CD4-positive, alpha-beta T cell treated with Interleukin-12 subunit alpha and Interleukin-12 subunit beta, for 1 hour (primary cell): ENCODE data around the gene ST6GALNAC6.
A peak's percentile ranks its signal among the peaks of the same experiment; 100 is the strongest.
"Not testable (repeated sequence)": the region's sequence is repeated elsewhere in the genome, so short reads cannot be mapped to it uniquely, and the experiment has no call there.

Source experiments
- DNase-seq: peaks from one replicate; pipeline ENCODE4 v3.0.0-alpha.2; 2020

ST6GALNAC6 gene

GRCh38 chr9:127870887-127871286, 28.5 kb downstream of the ST6GALNAC6 start:
- DNase-seq = no peak

DNA sequence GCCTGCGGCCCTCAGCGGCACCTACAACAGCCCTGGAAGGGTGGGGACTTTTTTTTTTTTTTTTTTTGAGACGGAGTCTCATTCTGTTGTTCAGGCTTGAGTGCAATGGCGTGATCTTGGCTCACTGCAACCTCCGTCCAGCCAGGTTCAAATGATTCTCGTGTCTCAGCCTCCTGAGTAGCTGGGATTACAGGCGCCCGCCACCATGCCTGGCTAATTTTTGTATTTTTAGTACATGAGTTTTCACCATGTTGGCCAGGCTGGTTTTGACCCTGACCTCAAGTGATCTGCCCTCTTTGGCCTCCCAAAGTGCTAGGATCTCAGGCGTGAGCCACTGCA, 29.3 kb downstream of the ST6GALNAC6 start:
- DNase-seq = not testable (repeated sequence)

GRCh38 chr9:127869310-127870152, 29.9 kb downstream of the ST6GALNAC6 start:
- DNase-seq = peak; percentile 81

GRCh38 chr9:127868278-127868902, 31.0 kb downstream of the ST6GALNAC6 start:
- no peak for DNase-seq

DNA sequence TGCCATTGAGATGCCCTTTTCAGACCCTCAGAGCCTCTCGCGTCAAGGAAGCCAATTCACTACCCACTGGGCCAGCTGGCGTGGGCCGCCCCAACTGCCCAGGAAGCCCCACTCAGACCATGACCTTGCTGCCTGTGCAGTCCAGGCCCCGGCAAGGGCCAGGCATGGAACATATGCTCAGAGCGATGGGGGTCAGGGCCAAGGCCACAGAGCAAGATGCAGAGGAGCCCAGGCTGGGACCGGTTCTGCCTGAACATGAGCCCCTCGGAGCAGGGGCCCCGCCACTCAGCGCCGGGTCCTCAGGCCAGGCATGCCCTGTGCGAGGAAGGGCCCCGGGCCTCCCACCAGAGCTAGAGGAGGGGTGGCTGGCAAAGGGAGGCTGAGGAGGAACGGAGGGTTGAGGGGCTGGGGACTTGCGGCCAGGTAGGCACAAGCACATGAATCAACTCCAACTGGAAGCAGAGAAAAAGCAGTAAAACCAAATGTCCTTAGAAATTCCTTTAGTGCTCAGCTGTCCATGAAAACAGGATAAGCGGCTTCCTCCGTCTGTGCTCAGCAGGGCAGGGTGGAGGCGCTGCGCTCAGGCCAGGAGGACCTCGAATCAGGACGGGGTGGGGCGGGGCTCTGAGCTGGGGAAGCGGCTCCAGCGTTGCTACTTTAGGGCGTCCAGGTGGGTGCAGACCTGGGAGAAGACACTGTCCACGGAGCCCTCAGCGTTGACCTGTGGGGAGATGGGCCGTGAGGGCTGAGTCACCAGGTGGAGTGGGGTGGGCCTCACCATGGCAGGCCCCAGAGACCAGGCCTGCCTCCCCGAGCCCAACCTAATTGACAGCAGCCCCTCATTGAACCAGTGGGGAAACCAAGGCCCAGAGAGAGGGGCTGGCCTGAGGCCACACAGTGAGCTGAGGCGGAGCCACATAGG, 31.8 kb downstream of the ST6GALNAC6 start:
- no peak for DNase-seq

- no peak for DNase-seq
Observed at GRCh38 chr9:127866535-127866934, 32.9 kb downstream of the ST6GALNAC6 start.

GRCh38 chr9:127865645-127866464, 33.5 kb downstream of the ST6GALNAC6 start:
- no peak for DNase-seq

GRCh38 chr9:127863191-127863621, 36.2 kb downstream of the ST6GALNAC6 start:
- no peak for DNase-seq

DNA sequence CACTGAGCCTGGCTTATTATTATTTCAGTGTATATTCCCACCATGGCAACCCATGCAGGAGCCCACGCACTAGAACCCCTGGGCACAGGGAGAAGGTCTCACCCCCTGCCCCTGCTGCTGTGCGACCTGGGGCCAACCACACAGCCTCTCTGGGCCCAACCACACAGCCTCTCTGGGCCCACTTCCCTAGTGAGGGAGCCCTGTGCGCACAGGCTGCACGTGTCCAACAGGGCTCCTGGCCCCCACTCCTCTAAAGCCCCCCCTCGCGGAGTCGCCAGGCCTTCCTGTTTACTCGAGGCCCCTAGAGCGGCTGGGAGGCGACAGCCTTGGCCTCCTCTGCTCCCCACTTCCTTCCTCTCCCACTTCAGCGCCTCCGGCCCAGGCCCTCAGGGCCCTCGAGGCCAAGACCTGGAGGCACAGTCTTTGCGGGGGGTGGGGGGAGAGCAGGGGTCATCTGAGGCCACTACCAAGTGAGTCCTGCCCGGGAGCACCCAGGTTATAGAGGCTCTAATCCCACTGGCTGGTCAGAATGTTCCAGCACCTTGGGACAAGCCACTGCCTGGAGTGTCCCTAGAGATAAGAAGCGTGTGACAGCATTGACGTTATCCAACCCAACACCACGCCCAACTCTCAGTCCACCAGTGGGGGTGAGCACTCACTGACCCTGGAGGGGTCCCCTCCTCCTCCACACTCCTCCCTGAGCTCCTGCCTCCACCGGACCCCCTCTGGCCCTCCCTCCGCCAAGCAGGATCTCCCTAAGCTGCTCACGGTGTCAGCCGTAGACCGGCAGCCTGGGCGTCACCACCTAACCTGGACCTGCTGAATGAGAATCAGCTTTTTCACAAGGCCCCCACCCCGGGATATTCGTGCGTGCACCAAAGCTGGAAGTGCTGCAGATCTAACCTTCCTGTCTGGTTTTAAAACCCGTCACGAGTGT, 37.1 kb downstream of the ST6GALNAC6 start:
- peak; percentile 62 for DNase-seq

- DNase-seq = no peak
Observed at GRCh38 chr9:127860779-127861178, 38.6 kb downstream of the ST6GALNAC6 start.

DNA sequence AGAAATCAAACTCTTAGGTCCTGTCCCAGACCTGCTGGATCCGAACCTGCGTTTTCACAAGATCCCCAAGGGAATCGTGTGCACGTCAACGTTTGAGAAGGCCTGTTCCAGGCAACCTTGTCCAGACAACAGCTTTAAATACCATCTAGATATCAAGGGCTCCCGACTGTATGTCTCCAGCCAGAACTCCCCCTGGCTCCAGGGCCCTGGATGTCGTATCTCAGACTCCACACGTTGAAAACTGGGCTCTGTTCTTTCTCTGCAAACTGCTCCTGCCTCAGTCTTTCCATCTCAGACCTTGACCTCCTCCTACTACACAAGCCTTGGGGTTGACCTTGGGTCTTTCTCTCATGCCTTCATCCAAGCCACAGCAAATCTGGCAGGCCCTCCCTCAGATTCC, 39.1 kb downstream of the ST6GALNAC6 start:
- DNase-seq = no peak

DNA sequence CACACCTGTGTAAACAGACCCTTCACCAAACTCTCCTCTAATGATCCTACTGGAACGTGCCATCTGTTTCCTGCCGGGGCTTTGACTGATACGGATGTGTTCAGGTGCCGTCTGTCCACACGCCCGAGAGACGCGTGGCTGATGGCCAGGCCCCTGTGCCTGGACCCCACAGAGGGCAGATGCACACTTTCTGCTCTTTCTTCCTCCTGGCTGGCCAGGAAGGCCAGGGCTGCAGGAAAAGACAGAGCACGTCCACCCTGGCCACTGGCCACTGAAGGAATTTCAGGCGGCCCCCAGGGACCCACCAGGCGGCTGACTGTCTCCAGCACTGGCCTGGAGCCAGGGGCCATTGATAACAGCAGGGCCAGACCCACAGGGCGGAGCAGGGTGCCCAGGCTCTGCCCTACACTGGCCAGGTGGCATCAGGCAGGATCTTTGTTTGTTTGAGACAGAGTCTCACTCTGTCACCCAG, 41.3 kb downstream of the ST6GALNAC6 start:
- DNase-seq = no peak

- DNase-seq = no peak
Observed at GRCh38 chr9:127857278-127857677, 42.1 kb downstream of the ST6GALNAC6 start.

GRCh38 chr9:127856729-127857116, 42.7 kb downstream of the ST6GALNAC6 start:
- DNase-seq = no peak

DNA sequence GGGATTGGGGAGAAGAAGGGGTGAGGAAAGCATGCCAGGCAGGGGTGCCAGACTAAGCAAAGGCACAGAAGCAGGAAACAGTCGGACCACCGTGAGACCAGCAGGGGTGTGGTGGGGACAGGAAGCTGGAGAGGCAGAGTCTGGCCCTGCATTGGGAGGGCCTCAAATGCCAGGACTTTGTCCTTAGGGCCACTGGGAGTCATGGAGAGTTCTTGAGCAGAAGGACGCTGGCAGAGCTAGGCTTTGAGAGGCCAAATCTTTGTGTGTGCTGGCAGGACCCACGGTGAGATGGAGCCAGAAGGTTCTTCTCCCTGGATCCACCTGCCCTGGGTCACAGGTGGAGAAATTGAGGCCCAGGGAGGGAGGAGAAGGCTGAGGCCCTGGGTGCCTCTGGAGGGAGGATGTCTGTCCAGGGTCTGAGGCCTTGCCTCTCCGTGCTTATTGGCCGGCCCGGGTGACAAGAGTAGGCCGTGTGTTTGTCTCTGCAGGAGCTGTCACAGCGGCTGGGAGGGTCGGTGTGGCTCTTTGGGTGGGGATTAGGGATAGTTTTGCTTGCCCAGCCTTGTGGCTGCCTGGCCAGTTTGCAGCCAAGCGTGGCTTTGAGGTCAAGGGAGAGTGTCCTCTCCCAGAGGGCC, 43.2 kb downstream of the ST6GALNAC6 start:
- DNase-seq = no peak

DNA sequence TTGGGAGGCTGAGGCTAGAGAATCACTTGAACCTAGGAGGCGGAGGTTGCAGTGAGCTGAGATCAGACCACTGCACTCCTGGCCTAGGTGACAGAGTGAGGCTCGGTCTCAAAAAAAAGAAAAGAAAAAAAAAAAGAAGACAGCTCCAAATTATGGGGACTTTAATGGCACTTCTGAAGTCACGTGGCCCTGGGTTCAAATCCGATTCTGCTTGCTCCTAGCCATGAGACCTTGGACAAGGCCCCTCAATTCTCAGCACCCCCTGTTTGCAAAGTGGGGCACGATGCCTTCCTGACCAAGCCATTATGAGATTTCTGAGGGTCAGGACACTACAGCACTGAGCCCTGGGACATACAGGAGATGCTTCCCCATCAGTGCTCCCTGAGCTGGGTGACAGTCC, 43.9 kb downstream of the ST6GALNAC6 start:
- no peak for DNase-seq

- no peak for DNase-seq
Observed at GRCh38 chr9:127854960-127855359, 44.4 kb downstream of the ST6GALNAC6 start.

GRCh38 chr9:127854184-127854806, 45.1 kb downstream of the ST6GALNAC6 start, which contains the start of gene ENG:
TSS of gene ENG (minus strand) at chr9:127854658. CDS start at chr9:127854355, 303 bp downstream.
- DNase-seq = no peak

DNA sequence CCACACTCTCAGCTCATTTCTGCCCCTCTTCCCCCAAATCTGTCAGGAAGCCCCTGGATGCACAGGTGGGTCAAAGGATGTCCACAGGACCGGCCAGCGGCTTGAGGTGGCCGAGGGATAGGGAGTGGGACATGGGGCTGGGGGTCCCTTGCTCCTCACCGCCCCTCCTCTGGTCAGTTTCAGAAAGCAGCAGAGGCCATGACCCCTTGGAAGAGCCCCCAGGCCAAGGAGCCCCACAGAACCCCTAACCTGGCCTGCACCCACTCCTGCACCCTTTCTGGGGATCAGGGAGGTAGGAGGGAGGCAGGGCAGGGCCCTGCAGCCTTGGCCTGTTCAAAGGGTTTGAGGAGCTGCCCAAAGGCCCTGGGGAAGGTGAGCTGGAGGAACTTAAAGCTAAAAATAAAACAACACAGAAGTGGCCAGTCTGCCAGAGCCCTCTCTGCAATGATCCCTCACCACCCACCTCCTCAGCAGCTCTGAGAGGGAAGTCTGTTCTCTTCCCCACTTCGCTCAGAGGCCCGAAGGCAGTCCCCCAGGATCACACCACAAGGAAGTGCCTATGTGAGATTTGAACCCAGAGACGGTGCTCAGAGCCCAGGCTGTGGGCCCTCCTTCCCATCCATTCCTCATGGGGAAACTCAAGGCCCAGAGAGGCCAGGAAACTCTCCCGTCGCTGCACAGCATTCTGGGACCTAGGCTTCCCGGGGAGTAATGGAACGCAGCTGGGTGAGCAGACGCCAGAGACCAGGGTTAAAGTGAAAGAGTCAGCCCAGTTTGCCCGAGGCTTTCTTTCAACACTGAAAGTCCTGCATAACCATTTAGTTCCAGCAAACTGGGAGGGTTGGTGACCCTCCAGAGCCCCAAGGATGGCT, 45.9 kb downstream of the ST6GALNAC6 start:
- no peak for DNase-seq
